GM10847 (cell line): ENCODE measurements around the gene KLK15.

ENCODE experiments used
- POLR2A ChIP-seq: IDR thresholded peaks from 2 replicates; pipeline ENCODE4 v1.6.1; 2011; ENCODE audit not compliant: insufficient read length; ENCODE audit errors: extremely low read depth

KLK15 gene

GRCh38 chr19:50796128-50796633 lies 37.2 kb downstream of the KLK15 start:
- no peak for TF ChIP-seq POLR2A

- peak; percentile 3 for TF ChIP-seq POLR2A
Measured at GRCh38 chr19:50795664-50796073, 37.7 kb downstream of the KLK15 start.

- peak; percentile 48 for TF ChIP-seq POLR2A
Measured at GRCh38 chr19:50794876-50795663, 38.3 kb downstream of the KLK15 start.

- no peak for TF ChIP-seq POLR2A
Measured at GRCh38 chr19:50794074-50794875, 39.1 kb downstream of the KLK15 start.

- TF ChIP-seq POLR2A: no peak
Measured at GRCh38 chr19:50793558-50794065, 39.8 kb downstream of the KLK15 start.

GRCh38 chr19:50792272-50793250 lies 40.8 kb downstream of the KLK15 start:
- TF ChIP-seq POLR2A: no peak

- TF ChIP-seq POLR2A: no peak
Measured at GRCh38 chr19:50791594-50792271, 41.6 kb downstream of the KLK15 start.

- no peak for TF ChIP-seq POLR2A
Measured at GRCh38 chr19:50790922-50791467, 42.4 kb downstream of the KLK15 start.

GRCh38 chr19:50790396-50790795 lies 43.0 kb downstream of the KLK15 start, which contains the start of gene ACP4:
Gene ACP4, plus strand, starts transcription at chr19:50790415. Its CDS starts 0 bp downstream, at chr19:50790415.
- no peak for TF ChIP-seq POLR2A

- TF ChIP-seq POLR2A: no peak
Measured at GRCh38 chr19:50785329-50785728, 48.0 kb downstream of the KLK15 start.

- TF ChIP-seq POLR2A: no peak
Measured at GRCh38 chr19:50784710-50785109, 48.7 kb downstream of the KLK15 start.

GRCh38 chr19:50780753-50781435 lies 52.5 kb downstream of the KLK15 start:
- no peak for TF ChIP-seq POLR2A

- no peak for TF ChIP-seq POLR2A
Measured at GRCh38 chr19:50779504-50780457, 53.6 kb downstream of the KLK15 start.
